Testis (tissue), 2 donors: ENCODE measurements around the gene SHTN1.

Experiments
- CTCF ChIP-seq, 3 experiments: fragments of 450-650 bp in 2 of 3; fragments of 200-600 bp in 1 of 3; sonication (generic) in 1 of 3; IDR thresholded peaks; one replicate each; pipeline ENCODE4 v1.5.1; 2016 to 2019; ENCODE audit warnings: antibody characterized with exemption in 3 of 3, mild to moderate bottlenecking in 2 of 3, moderate library complexity in 1 of 3
- POLR2A ChIP-seq: fragments of 450-650 bp; IDR thresholded peaks from one replicate; pipeline ENCODE4 v1.6.1; 2017; ENCODE audit warnings: antibody characterized with exemption, mild to moderate bottlenecking, moderate library complexity

GRCh38 chr10:116907245-116907987 is 97.6 kb downstream of the SHTN1 start:
- TF ChIP-seq CTCF (IDR thresholded peaks at IDR 0.05) (no peak), POLR2A (no peak)
